ENCODE results near the gene SLCO2B1. TPM values are rescaled to one million over a fixed set of nuclear protein-coding genes. Genes with fewer than 3 reads are reported as not detected.
"Not testable (repeated sequence)": the region's sequence is repeated elsewhere in the genome, so short reads cannot be mapped to it uniquely, and the experiment has no call there.

SLCO2B1 gene
- 8.2 TPM for polyA plus RNA-seq (ENCODE audit: insufficient read length)
- long read RNA-seq, donor 1, full-length matches to known transcripts, result 15 of 15 reads
- long read RNA-seq, donor 1, partial matches to known transcripts, result 0 of 15 reads
- long read RNA-seq, donor 1, other reads (novel, unspliced or antisense), result 0 of 15 reads
- long read RNA-seq, donor 2, partial matches to known transcripts, result 0 of 4 reads
- long read RNA-seq, donor 2, other reads (novel, unspliced or antisense), result 0 of 4 reads
- long read RNA-seq, donor 3, full-length matches to known transcripts, result 7 of 7 reads
- long read RNA-seq, donor 3, partial matches to known transcripts, result 0 of 7 reads
- long read RNA-seq, donor 3, other reads (novel, unspliced or antisense), result 0 of 7 reads
- long read RNA-seq, donor 4, partial matches to known transcripts, result 0 of 1 reads
- long read RNA-seq, donor 4, other reads (novel, unspliced or antisense), result 0 of 1 reads
- long read RNA-seq, donor 5, partial matches to known transcripts, result 0 of 4 reads
- long read RNA-seq, donor 5, other reads (novel, unspliced or antisense), result 0 of 4 reads
- long read RNA-seq, donor 6, full-length matches to known transcripts, result 10 of 10 reads
- long read RNA-seq, donor 6, partial matches to known transcripts, result 0 of 10 reads
- long read RNA-seq, donor 6, other reads (novel, unspliced or antisense), result 0 of 10 reads
- long read RNA-seq, donor 7, full-length matches to known transcripts, result 5 of 5 reads
- long read RNA-seq, donor 7, partial matches to known transcripts, result 0 of 5 reads
- long read RNA-seq, donor 7, other reads (novel, unspliced or antisense), result 0 of 5 reads
- long read RNA-seq, donor 8, full-length matches to known transcripts, result 4 of 4 reads
- long read RNA-seq, donor 8, partial matches to known transcripts, result 0 of 4 reads
- long read RNA-seq, donor 8, other reads (novel, unspliced or antisense), result 0 of 4 reads

GRCh38 chr11:75150879-75151278 lies at the start of gene SLCO2B1:
Gene SLCO2B1 (plus strand): TSS chr11:75151107. CDS start chr11:75151382, 275 bp downstream.
- no peak for DNase-seq

- DNase-seq, result no peak
Measured at GRCh38 chr11:75101424-75102128, 49.3 kb upstream of the SLCO2B1 start.

- no peak for DNase-seq
Measured at GRCh38 chr11:75103380-75104026, 47.4 kb upstream of the SLCO2B1 start.

GRCh38 chr11:75105462-75105925 lies 45.4 kb upstream of the SLCO2B1 start:
- no peak for DNase-seq

GRCh38 chr11:75105967-75106681 lies 44.8 kb upstream of the SLCO2B1 start:
- DNase-seq, result not testable (repeated sequence)

- DNase-seq, result no peak
Measured at GRCh38 chr11:75107187-75107586, 43.7 kb upstream of the SLCO2B1 start.

- no peak for DNase-seq
Measured at GRCh38 chr11:75112200-75112599, 38.7 kb upstream of the SLCO2B1 start.

GRCh38 chr11:75113030-75113429 lies 37.9 kb upstream of the SLCO2B1 start:
- no peak for DNase-seq

- DNase-seq, result no peak
Measured at GRCh38 chr11:75114465-75114864, 36.4 kb upstream of the SLCO2B1 start.

GRCh38 chr11:75118577-75118976 lies 32.3 kb upstream of the SLCO2B1 start:
- no peak for DNase-seq

- no peak for DNase-seq
Measured at GRCh38 chr11:75126564-75126963, 24.3 kb upstream of the SLCO2B1 start.

- DNase-seq, result no peak
Measured at GRCh38 chr11:75132080-75132479, 18.8 kb upstream of the SLCO2B1 start.

- no peak for DNase-seq
Measured at GRCh38 chr11:75133976-75134375, 16.9 kb upstream of the SLCO2B1 start.

- DNase-seq, result no peak
Measured at GRCh38 chr11:75135021-75135650, 15.8 kb upstream of the SLCO2B1 start.

- no peak for DNase-seq
Measured at GRCh38 chr11:75135651-75136050, 15.3 kb upstream of the SLCO2B1 start.

- DNase-seq, result no peak
Measured at GRCh38 chr11:75140269-75141138, 10.4 kb upstream of the SLCO2B1 start.

- DNase-seq, result no peak
Measured at GRCh38 chr11:75141166-75141565, 9.7 kb upstream of the SLCO2B1 start.

- DNase-seq, result no peak
Measured at GRCh38 chr11:75142714-75143419, 8.0 kb upstream of the SLCO2B1 start.

GRCh38 chr11:75143420-75143731 lies 7.5 kb upstream of the SLCO2B1 start:
- DNase-seq, result no peak

All from left kidney (tissue), 8 donors.